Bronchial epithelial cell (primary cell): ENCODE data around the gene RBMS1. TPM values are rescaled to one million over a fixed set of nuclear protein-coding genes. Genes with fewer than 3 reads are reported as not detected.

ENCODE experiments used
- DNase-seq: peaks from one replicate; pipeline ENCODE4 v3.0.0-alpha.2; 2010; ENCODE audit warnings: low read depth
- FAIRE-seq: peaks from 2 replicates; lab custom pipeline; 2011; peaks lifted over from hg19 to GRCh38; lab: Jason Lieb, UNC
- H3K27me3 ChIP-seq: 2 replicates; pipeline ENCODE4 v1.5.1; 2011; ENCODE audit warnings: low read length; ENCODE audit not compliant: control insufficient read depth, insufficient read depth
- H3K36me3 ChIP-seq: 2 replicates; pipeline ENCODE4 v1.5.1; 2011; ENCODE audit warnings: low read length; ENCODE audit not compliant: control insufficient read depth, insufficient read depth
- H3K4me3 ChIP-seq: 2 replicates; pipeline ENCODE4 v1.5.1; 2011; ENCODE audit warnings: mild to moderate bottlenecking, low read depth, low read length, control low read depth
- total RNA-seq: library from RNA; depleted of rRNA; stranded (reverse); fragments of >200 nt; gene quantifications from 2 replicates; pipeline ENCODE4 v1.2.1, GENCODE V29; 2014
- TF ChIP-seq, protein P1 (sequence below): IDR thresholded peaks from 2 replicates; pipeline ENCODE4 v1.5.1; 2011; ENCODE audit warnings: mild to moderate bottlenecking, moderate library complexity, low read length, control low read depth, inconsistent platforms; ENCODE audit not compliant: insufficient read depth, severe bottlenecking

The RBMS1 gene
- total RNA-seq, 1 donor from 2014 or later: 30.0 TPM

DNA sequence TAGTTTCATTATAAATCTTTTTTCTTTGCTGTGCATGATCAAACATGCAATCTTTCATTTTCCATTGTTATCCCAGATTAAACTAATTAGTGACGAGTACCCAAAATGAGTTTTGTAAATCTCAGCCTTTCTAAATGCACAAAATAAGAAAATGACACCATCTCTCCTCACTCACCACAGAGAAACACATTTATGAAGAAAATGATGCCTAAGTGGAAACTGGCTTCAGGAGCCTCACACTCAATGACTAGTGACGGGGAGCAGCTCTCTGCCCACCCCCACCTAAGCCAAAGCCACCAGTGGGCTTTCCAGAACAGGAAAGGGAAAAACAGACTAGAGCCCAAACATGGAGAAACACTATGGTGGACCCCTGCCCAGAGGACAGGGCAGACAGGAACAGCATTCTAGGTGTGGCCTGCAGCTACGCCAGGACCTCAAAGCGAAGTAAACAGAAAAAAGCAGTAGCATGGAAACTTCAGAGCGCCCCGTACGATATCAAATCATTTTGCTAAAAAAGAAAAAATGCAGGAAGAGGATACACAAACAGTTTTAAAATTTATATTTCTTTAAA is 113.5 kb downstream of the RBMS1 start:
- TF ChIP-seq, protein P1, sequence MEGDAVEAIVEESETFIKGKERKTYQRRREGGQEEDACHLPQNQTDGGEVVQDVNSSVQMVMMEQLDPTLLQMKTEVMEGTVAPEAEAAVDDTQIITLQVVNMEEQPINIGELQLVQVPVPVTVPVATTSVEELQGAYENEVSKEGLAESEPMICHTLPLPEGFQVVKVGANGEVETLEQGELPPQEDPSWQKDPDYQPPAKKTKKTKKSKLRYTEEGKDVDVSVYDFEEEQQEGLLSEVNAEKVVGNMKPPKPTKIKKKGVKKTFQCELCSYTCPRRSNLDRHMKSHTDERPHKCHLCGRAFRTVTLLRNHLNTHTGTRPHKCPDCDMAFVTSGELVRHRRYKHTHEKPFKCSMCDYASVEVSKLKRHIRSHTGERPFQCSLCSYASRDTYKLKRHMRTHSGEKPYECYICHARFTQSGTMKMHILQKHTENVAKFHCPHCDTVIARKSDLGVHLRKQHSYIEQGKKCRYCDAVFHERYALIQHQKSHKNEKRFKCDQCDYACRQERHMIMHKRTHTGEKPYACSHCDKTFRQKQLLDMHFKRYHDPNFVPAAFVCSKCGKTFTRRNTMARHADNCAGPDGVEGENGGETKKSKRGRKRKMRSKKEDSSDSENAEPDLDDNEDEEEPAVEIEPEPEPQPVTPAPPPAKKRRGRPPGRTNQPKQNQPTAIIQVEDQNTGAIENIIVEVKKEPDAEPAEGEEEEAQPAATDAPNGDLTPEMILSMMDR: no peak
- H3K27me3 ChIP-seq: no peaks in the 10 kb centered on the region
- no peak overlapping the region for H3K4me3 ChIP-seq
- DNase-seq: no peak
- H3K36me3 ChIP-seq: no peaks in the 10 kb centered on the region
- no peak for FAIRE-seq

DNA sequence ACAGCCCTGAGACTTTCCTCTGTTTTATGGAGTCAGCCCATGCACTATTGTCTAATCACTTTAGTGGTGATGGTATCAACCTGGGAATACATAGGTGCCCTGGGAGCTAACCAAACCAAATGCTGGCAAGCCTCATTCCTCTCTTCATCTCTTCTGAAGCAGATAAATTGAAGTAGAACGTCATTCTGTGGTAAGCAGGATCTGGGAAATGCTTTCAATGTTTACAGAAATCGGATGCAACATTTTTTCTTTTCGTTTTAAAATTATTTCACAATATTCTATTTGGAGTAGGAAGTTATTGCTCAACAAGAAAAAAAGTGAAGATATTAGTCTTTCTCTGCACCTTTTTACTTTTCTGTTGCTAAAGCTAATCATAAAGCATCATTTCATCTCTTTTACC is 114.2 kb downstream of the RBMS1 start:
- DNase-seq: peak; percentile 52
- TF ChIP-seq, protein P1: no peak
- Histone ChIP-seq H3K4me3 (no peak overlapping the region), H3K27me3 (no peaks in the 10 kb centered on the region), H3K36me3 (no peaks in the 10 kb centered on the region)
- FAIRE-seq: no peak

DNA sequence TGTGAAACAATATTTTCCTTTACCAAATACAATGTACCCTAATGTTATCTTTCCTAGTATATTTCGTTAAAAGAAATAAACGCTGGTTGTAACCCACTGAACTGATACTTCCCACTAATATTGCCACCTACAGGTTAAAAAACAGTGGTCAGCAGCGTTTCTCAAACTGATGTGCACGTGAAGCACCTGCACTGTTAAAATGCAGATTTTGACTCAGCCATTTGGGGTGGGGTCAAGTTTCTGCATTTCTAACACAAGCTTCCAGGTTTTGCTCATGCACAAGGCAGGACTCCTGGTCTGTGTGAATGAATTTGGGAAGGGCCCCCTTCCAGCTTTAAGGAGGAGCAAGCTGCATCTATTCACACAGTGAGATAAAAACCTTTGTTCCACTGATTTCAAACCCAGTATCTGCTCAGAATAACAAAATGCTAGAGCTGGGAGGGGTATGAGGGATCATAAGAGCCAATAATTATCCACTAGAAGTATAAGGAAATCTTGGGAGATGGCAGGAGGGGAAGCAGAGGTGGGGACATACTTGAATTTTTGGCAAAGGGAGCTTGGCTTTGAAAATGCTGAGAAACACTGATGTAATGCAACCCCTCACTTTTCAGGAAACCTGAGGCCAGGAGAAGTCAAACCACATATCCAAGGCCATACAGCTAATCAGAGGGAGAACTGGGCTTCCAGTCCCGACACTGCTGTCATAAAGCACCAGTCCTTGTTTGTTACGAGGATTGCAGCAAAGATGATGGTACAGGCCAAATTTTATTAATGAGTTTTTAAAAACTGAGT is 116.2 kb downstream of the RBMS1 start:
- no peaks in the 10 kb centered on the region for H3K36me3 ChIP-seq
- FAIRE-seq (no peak), DNase-seq (no peak)
- no peaks in the 10 kb centered on the region for H3K27me3 ChIP-seq
- TF ChIP-seq, protein P1: no peak
- H3K4me3 ChIP-seq: no peak overlapping the region

DNA sequence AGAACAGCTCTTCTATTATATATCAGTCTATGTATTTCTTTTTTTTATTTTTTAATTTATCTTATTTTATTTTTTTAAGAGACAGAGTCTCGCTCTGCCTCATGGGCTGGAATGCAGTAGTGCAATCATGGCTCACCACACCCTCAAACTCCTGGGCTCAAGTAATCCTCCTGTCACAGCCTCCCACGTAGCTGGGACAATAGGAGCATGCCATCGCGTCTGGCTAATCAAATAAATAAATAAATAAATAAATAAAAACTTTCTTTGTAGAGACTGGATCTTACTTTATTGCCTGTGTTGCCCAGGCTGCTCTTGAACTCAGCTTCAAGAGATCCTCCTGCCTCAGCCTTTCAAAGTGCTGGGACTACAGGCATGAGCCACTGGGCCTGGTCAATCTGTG is 117.0 kb downstream of the RBMS1 start:
- H3K27me3 ChIP-seq: no peaks in the 10 kb centered on the region
- TF ChIP-seq, protein P1: no peak
- FAIRE-seq (no peak), DNase-seq (peak; percentile 73)
- H3K4me3 ChIP-seq: no peak overlapping the region
- no peaks in the 10 kb centered on the region for H3K36me3 ChIP-seq

DNA sequence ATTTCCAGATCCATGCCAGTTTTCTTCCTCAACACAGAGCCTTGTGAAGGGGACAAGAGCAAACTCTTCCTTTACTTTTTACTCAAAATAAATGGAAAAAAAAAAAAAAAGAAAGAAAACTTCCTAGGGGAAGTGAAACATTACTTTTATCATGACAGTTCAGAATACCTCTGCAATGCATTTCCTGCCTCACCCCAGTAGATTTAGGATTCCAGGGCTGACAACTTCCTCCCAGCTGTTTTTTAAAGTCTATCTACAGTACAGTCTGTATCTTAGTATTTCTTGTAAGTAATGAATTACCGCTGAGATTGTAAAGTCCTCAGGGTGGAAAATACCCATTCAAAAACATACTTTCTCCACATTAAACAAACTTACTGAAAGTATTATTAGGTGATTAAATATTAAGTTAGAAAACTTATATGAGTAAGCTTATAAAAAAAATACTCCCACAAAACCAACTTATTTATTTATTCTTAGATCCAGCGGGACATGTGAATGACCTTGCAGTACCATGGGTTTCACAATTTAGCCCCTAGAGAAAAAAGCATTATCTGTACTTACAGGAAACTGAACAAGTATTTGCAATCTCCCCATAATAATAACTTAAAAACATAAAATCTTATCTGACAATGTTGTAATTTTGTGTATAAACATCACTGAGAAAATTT is 117.7 kb downstream of the RBMS1 start:
- DNase-seq (peak; percentile 52), FAIRE-seq (no peak)
- Histone ChIP-seq H3K4me3 (no peak overlapping the region), H3K36me3 (no peaks in the 10 kb centered on the region), H3K27me3 (no peaks in the 10 kb centered on the region)
- TF ChIP-seq, protein P1: no peak
